ENCODE data around the gene POLR3K.
"Not testable (repeated sequence)": the region's sequence is repeated elsewhere in the genome, so short reads cannot be mapped to it uniquely, and the experiment has no call there.

POLR3K gene

DNA sequence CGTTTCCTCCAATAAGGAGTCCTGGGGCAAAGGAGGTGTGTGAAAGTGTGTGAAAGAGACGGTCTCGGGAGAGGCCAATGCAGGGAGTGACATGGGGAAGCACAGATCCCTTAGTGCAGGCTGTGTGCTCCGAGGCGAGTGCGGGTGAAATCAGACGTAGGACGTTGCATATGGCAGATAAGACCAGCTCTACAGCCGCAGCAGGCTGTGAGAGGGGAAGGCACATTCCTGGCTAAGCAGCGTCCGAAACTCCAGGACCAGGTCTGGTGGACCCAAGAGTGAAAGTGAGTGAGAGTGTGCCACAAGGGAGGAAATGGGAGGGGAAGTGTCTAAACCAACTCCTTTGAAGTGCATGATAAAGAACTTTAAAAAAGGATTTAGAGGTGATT lies 11.3 kb downstream of the POLR3K start:
- no peak for DNase-seq

DNA sequence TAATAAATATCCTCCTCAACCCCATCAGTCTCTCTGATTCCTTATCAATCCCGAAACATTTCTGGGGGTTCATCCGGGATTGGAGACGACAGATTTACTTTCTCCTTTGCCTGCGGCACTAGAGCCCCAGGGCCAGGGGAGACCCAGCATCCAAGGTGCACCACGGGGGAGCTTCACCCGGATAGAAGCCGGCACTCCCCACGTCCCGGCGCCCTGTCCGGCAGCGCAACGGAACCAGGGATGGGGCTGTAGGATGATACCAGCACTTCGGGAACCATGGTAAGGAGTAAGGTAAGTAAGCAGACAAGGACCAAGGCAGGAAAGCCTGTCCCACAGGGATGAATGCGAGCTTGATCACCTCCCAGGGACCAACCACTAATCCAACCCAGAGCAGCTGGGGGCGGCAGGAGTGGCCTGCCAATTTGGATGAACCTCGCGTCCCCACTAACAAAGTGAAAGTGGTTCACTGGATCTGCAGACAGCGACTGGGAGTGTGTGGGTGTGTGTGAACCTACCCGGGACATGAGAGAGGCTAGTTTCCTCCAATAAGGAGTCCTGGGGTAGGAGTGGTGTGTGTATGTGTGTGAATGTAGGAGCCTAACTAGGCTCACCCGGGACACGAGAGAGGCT lies 11.9 kb downstream of the POLR3K start:
- DNase-seq: no peak

DNA sequence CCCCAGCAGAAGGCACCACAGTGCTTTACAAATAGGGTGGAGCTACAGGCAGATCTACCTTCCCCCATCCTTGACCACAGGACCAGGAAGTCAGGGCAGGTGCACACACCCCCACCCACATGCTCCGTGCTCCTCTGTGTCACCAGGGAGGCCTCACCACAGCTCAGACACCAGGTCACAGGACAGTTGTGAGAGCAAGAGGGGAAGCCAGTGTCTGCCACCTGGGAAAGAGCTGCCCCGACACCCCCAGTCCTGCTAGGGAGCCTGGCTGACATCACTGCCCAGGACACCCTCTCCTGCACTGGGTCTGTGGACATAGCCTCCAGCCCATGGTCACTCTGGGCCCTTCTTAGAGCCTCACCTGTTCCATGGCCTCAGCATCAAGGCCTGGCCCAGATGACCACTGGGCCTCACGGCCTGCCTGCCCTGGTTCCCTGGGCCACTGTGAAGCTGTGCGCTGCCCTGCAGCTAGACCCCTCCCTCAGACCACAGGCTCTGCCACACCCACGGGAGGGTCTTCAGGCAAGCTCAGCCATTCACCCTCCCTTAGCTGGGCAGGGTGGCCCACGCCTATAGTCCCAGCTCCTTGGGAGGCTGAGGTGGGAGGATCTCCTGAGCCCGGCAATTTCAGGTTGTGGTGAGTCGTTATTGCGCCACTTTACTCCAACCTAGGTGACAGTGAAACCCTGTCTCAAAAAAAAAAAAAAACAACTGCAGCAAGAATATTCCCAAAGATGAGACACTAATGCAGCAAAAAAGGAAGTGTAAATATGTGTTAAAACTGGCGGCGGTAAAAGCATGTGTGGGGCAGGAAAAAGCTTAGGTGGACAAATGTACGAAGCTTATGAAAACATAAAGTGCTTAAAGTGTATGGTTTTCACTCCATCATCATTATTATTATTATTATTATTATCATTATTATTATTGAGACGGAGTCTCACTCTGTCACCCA lies 14.2 kb downstream of the POLR3K start:
- DNase-seq: no peak

DNA sequence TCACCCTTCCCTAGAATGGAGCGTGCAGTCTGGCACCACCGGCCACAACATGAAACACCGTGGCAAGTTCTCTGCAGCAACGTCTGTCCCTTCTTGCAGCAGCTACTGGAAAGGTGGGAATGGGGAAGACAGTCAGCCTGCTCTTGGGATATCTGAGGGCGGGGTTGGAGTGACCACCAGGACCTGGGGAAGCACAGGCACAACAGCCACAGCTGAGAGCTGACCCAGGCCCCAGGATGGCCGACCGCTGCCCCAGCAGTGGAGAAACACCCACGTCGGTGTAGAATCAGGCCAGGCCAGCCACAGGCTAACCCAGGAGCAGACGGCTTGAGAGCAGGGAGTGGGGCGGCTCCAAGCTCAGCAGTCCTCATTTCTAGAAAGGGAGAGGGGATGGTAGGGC lies 15.2 kb downstream of the POLR3K start:
- not testable (repeated sequence) for DNase-seq

DNA sequence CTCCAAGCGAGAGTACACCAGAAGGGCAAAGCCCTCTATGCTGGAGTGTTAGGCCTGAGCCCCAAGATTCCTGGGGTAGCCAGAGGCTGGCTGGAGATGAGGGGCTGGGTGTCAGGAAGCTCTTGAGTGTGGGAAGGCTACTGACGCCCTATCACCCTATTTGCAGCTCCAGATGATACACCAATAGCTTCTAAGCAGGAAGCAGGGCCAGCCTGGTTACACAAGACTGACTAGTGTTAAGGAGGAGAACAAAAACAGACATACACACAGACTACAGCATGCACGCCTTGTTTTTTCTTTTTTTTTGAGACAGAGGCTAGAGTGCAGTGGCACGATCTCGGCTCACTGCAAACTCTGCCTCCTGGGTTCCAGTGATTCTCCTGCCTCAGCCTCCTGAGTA lies 15.9 kb downstream of the POLR3K start:
- no peak for DNase-seq

DNA sequence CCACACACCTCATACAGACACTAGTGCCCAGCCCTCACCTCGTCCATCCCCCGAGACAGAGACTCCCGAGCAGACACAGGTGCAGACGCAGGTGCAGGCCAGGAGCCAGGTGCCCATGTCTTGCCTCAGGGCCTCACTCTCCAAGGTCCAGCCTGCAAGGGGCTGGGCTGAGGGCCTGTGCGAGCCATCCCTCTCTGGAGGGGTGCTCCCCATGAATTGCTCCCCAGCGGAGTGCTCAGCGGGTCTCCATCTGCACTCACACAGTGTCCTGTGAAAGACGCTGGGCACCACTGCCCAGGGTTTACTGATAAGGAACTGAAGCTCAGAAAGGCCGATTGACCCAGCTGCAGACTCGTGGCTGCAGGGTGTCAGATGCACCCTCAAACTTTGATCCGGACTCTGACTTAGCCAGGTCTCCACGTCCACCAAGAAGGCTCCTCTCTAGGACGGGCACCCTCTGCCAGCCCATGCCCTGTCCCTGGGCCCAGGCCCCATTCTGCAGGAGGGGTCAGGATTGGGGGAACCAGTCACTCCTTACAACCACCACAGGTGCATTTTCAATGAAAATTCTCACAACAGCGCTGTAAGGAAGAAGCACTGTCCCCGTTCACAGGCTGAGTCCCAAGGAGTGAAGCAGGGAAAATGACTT lies 16.9 kb downstream of the POLR3K start:
- no peak for DNase-seq

DNA sequence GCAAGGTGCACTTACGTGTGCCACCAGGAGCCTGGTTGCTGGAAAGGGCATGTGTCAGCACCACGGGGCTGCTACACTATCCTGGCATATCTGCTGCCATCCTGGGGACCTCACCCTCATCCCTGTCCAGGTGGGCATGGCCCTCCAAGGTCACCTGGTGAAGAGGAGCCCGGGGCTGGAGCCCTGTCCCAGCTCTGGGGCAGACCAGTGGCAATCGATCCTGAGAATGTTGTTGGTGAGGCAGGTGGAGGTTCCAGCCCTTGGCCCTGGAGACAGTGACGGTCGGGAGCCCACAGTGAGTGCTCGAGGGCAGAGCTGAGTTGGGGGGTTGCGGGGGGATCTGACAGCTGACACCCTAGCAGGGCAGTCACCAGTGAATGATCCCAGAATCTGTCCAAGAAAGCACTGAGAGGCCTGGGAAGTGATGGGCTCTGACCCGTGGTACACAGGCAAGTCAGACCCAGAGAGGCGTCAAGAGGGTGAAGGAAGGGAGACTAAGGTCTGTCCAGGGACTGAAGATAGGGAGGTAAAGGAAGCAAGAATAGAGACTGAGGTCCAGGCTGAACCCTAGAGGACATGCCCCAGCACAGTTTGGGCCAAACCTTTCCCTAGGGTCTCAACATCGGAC lies 17.6 kb downstream of the POLR3K start:
- no peak for DNase-seq

DNA sequence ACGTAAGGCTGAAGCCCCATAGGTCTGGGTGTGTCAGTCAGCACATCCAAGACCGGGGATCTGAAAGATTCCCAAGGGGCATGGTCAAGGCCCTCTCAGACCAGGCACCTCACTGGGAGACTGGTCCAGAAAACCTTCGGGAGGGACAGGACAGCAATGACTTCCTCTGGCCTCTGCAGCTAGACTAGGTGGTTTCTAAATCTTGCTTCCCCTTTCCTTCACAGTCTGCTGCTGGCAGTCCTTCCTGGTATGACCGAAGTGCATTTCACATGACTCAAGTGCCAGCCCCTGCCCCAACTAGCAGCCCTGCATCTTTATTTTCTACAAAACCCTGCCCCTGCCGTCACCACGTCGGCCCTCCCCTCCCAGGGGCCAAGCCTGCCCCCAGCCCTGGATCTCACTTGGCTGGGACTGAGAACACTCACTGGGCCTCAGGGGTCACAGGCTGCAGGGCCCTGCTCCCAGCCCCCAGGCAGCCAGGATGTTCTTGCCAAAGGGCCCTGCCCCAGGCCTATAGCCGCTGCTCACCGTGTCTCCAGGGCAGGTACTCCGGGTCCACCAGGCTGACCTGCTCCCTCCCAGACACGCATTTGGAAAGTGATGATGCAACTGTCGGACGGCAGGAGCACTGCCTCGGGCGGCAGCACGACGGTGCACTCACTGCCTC lies 18.3 kb downstream of the POLR3K start:
- no peak for DNase-seq

DNA sequence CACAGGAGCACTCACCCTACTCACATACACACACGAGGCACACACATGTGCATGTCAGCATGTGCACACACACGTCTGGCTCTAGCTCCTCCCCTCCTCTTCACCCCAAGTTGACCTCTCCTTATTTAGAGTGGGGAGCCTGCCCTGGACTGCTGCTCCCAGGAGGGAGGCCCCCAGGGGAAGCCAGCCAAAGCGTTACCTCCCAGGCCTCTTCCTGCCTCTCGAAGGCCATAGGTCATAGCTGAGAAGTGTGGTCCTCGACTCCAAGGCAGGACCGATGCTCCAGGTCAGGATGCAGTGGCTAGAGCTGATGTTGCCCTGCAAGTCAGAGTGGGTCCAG lies 18.8 kb downstream of the POLR3K start:
- no peak for DNase-seq

DNA sequence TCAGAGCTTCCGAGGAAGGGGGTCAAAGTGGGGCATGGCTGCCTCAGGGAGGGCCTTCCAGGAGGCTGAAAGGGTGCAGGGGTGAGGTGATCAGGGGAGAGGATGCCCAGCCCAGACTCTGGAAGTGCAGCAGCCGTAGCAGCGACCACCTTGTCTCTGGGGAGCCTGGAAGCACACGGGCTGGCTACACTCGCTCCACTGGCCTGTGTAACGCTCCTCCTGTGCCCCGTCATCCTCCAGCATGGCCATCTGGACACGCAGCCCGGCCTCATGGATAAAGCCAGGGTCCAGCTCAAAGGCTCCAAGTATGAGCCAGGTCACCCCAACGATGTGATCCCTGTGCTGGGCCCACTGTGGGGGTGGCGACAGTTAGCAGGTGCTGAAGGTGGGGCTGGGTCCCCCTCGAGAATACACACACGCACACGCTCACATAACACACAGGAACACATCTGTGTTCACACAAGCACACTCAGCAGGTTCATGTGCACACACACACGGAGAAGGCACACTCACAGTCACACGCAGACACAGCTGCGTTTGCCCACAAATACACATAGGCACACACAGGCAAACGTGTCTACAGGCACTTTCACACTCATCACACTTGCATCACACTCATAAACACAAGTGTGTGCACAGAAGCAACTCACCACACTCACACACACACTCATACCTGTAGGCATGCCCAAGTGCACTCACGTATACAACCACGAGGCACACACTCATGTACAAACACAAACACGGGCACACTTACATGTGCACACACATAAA lies 19.3 kb downstream of the POLR3K start:
- DNase-seq: no peak

DNA sequence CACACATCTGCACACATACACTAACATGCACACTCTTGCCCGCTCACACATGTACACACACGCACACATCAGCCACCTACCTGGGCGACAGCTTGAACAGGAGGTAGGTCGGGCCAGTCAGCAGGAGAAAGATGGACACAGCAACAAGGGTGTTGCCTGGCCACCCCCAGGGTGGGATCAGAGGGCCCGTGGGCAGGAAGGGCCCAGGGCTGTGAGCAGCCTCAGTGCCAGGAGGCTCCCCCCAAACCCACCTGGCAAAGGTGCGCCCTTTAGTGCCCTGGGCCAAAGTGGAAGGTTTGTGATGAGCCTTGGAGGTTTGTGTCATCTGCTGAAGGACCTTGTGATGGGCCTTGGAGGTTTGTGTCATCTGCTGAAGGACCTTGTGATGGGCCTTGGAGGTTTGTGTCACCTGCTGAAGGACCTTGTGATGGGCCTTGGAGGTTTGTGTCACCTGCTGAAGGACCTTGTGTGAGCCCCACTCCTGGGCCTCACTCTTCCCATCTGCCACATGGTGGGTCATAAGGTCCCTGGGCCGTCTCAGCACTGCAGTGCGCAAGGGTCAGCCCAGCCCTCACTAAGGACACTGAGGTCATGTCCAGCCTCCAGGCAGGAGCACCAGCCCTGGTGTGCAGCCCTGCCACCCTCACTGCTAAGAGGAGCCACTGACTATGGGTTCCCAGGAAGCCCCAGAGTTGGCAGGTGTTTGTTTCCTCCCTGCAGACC lies 20.1 kb downstream of the POLR3K start:
- not testable (repeated sequence) for DNase-seq

DNA sequence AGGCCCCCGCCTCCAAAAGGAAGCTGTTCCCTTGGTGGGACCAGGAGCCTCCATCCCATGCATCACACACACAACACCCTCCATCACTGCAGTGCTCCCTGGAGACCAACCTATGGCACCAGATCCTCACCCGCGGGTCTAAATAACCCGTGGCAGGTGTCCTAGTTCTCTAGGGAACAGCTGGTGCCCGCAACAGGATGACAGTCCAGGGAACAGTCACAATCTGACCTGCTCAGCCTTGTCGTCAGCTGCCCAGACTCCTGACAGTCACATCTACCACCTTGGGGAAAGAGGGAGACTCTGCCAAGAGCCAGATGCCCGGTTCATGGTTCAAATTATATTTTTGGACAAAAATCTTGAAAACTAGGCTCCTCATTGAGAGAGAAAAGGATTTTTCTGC lies 22.8 kb downstream of the POLR3K start:
- DNase-seq: not testable (repeated sequence)

DNA sequence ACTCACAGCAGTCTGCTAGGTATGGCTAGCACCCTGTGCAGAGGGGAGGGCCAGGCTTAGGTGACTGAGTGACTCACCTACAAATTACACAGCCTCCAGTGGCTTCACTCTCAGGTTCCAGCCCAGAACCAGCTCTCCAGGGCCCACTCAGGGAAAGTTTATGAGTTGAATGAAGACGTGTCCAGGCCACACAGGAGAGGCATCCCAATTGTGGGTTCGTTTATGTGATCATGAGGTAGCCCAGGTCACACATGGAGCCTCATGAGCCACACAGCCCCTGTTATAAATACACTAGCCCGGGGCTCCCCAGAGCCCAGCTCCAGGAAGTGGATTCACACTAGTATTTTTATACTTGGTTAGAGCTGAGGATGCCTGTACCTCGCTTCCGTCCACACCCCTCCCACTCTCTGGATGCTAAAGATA lies 27.5 kb downstream of the POLR3K start:
- not testable (repeated sequence) for DNase-seq

DNA sequence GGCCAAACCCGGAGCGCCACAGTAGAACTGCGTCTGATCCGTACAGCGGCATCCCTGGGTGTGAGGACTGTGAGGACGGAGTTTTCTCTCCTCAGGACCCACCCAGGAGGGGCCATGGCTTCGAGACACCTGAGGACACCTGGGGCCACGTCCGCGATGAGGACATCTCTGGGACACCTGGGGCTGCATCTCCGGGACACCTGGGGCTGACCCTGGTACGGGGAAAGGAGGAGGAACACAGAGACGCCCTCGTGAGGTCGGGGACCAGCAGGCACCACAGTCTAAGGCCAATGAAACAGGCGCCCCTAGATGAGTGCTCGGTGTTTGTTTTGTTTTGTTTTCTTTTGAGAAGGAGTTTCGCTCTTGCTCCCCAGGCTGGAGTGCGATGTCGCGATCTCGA lies 29.3 kb downstream of the POLR3K start:
- DNase-seq: not testable (repeated sequence)

DNA sequence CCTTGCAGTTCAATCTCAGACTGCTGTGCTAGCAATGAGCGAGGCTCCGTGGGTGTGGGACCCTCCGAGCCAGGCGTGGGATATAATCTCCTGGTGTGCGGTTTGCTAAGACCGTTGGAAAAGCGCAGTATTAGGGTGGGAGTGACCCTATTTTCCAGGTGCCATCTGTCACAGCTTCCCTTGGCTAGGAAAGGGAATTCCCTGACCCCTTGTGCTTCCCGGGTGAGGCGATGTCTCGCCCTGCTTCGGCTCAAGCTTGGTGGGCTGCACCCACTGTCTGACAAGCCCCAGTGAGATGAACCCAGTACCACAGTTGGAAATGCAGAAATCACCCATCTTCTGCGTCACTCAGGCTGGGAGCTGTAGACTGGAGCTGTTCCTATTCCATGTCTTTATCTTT lies 32.5 kb downstream of the POLR3K start:
- DNase-seq: not testable (repeated sequence)

DNA sequence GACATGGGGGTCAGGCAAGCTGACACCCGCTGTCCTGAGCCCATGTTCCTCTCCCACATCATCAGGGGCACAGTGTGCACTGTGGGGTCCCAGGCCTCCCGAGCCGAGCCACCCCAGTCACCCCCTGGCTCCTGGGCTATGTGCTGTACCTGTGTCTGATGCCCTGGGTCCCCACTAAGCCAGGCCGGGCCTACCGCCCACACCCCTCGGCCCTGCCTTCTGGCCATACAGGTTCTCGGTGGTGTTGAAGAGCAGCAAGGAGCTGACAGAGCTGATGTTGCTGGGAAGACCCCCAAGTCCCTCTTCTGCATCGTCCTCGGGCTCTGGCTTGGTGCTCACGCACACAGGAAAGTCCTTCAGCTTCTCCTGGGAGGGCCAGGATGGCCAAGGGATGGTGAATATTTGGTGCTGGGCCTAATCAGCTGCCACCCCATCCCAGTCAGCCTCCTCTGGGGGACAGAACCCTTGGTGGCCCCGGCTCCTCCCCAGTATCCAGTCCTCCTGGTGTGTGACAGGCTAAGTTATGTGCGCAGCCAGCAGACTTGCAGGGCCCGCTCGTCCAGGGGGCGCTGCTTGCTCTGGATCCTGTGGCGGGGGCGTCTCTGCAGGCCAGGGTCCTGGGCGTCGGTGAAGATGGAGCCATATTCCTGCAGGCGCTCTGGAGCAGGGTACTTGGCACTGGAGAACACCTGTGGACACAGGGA lies 36.2 kb downstream of the POLR3K start:
- DNase-seq: not testable (repeated sequence)

DNA sequence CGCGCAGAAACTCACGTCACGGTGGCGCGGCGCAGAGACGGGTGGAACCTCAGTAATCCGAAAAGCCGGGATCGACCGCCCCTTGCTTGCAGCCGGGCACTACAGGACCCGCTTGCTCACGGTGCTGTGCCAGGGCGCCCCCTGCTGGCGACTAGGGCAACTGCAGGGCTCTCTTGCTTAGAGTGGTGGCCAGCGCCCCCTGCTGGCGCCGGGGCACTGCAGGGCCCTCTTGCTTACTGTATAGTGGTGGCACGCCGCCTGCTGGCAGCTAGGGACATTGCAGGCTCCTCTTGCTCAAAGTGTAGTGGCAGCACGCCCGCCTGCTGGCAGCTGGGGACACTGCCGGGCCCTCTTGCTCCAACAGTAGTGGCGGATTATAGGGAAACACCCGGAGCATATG lies 42.6 kb downstream of the POLR3K start:
- DNase-seq: peak; percentile 28

DNA sequence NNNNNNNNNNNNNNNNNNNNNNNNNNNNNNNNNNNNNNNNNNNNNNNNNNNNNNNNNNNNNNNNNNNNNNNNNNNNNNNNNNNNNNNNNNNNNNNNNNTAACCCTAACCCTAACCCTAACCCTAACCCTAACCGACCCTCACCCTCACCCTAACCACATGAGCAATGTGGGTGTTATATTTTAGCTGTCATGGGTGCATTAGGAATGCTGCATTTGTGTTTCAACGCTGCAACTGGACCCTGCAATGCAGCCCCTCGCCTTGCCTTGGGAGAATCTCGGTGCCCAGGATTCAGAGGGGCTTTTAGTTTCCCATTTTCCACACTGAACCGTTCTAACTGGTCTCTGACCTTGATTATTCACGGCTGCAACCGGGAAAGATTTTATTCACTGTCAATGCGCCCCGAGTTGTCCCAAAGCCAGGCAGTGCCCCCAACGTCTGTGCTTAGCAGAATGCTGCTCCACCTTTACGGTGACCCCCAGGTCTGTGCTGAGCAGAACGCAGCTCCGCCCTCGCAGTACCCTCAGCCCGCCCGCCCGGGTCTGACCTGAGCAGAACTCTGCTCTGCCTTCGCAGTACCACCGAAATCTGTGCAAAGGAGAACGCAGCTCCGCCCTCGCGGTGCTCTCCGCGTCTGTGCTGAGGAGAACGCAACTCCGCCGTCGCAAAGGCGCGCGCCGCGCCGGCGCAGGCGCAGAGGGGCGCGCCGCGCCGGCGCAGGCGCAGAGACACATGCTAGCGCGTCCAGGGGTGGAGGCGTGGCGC lies 43.3 kb downstream of the POLR3K start:
- DNase-seq: no peak
